ENCODE results near the gene UNC13B.
"Not testable (repeated sequence)": the region's sequence is repeated elsewhere in the genome, so short reads cannot be mapped to it uniquely, and the experiment has no call there.

The UNC13B gene

DNA sequence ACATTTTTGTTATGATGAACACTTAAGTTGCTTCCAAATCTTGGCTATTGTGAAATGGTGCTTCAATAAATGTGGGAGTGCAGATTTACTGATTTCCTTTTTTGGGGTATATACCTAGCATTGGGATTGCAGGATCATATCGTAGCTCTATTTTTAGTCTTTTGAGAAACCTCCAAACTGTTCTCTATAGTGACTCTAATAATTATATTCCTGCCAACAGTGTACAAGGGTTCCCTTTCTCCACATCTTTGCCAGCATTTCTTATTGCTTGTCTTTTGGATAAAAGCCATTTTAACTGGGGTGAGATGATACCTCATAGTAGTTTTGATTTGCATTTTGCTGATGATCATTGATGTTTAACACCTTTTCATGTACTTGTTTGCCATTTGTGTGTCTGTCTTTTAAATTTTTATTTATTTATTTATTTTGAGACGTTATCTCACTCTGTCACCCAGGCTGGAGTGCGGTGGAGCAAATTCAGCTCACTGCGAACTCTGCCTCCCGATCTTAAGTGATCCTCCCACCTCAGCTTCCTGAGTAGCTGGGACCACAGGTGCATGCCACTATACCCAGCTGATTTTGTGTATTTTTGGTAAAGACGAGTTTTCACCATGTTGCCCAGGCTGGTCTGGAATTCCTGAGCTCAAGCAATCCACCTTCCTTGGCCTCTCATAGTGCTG lies 59.0 kb downstream of the UNC13B start:
- no peak for DNase-seq

DNA sequence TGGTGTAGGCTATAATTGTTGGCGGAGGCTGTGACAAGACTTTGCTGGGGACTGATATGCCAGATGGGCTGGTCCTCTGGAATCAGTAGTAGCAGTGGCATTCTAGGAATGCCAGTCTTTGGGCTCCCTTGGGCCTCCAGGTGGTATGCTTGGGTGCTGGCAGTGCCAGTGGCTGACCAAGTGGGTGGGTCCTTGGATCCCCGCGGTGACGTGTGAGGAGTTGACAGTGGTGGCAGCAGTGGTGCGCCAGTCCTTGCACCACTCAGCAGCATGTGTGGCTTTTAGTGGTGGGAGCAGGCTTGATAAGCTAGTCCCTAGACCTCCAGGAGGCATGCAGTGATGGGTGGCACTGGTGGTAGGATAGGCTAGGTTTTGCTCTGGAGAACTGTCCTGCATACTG lies 63.9 kb downstream of the UNC13B start:
- DNase-seq: no peak

DNA sequence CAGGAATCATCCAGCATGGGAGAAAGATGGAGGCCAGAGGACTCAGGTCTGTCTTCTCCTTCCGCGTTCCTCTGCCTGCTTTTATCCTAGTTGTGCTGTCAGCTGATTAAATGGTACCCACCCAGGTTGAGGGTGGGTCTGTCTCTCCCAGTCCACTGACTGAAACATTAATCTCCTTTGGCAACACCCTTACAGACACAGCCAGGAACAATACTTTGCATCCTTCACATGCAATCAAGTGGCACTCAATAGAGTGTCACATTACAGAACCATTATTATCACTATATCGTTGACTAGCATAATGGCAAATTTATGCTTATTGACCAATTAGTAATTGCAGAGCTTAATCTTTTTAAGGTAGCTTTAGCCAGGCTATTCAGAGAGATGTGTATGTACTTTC lies 64.8 kb downstream of the UNC13B start:
- DNase-seq: no peak

DNA sequence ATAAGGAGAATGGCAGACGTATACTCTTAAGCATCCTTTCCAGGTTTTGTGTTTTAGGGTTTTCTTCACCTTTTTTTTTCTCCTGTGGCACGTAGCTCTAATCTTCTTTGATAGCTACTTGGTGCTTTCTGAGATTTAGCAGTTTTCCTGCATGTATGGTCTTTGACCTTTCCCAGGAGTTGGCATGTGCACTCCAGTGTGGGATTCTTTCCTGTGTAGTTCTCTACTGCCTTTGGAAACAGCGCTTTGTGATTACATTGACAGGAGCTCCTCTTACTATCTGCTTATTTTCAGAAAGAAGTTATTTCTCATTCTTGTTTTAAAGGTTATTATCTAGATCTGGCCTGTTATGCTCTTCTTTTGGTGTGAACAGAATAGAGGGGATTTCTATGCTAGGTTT lies 65.5 kb downstream of the UNC13B start:
- DNase-seq: no peak

DNA sequence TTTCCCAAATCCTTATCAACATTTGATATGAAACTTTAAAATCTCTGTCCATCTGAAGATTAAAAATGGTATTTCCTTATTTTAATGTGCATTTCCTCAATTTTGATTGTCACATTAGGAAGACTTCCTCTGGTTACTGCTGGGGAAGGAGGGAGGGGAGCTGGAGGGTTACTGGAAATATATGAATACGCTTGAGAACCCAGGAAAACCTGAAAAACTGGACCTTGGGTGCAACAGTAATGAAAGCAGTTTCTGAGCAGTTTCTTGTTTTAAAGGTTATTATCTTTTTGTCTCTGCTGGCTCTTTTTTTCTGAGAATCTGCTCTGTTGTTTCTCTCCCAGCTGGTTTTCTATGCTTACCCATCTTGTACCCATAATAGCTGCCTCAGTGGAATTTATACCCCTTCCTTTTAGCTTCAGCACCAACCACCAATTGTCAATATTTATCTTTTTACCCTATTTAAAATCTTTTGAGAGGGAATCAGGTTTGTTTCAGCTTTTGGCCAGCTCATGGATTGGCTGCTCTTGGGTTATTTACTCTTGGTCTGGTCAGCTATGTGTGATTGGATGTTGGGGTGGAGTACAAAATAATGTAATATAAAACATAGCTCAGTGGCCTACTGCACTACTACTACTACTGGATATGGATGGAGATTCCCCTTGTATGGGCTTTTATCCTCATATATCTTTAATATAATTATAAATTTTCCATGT lies 67.4 kb downstream of the UNC13B start:
- no peak for DNase-seq

DNA sequence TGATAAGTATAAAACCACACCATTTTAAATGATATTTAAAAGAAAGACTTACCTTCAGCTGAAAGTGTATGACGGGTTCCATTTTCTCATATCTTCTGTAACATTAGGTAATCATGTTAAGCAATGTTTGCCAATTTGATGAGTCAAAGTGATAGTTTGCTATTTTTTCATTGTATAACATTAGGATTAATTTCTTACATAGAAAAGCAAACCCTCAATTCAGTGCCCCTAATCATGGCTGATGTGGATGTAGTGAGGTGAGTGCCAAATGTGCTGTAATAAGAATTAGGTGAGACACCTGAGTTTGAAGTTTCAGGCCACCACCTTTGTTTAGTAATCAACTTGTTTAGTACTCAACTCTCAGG lies 68.0 kb downstream of the UNC13B start:
- no peak for DNase-seq

DNA sequence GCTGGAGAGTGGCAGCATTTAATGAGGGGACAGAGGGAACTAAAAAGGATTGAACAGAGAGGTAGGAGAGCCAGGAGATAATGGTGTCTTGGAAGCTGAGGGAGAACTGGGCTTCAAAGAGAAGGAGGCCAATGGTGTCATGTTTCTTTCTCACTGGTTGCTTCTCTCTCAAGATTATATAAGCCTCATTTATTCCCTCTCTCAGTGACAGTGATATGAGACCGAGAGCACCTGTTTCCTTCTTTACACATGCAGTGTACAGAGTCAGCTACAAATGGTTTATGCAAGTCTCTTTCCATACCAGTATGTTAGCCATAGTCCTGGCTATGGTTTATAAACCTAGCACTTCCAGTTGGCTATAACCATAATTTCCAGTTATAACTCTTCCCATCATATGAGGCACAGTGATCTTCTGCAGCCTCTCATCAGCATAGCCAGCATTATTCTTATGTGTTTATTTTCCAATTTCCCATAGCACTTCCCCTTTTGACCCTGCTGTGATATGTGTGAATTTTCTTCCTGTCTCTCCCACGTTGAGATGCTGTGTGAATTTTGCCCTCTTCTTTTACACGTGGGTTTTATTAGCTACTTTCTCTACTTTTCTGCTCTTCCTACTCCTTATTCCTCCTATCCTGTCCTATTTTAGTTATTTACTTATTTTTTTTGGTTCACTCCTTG lies 71.2 kb downstream of the UNC13B start:
- DNase-seq: no peak

DNA sequence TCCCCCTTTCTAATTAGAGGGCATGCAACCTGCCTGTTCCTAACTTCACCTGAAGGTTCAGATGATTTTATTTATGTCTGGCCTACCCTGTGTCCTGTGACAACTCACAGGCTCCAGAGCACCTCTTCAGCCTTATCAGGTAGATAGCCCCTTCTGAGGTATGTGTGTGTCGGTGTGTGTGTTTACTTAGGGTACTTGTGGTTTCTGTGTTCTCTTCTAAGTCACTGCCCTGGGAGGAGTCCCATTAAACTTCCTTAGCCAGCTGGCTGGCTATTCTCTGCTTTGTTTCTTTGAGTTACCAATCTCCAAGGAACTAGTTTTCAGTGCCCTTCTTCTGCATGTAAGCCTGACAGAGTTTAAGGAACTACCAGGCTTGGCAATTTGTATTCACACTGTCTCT lies 74.9 kb downstream of the UNC13B start:
- no peak for DNase-seq

DNA sequence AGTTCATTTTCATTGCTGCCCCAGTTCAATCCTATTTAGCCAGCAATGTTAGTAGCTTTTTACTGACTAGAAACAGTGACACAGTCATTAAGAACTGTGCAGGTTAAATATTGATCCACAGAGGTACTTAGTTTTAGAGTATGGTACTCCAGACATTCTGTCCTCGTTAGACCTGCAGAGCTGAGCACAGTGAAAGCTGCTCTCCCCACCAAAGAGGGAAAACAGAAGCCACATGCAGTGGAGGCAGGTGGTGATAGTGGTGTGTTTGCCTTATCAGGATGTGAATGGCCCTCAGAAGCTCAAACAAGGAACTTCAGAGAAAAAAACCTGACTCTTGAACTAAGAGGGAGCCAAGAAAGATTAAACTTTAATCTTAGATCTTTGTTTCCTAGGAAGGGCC lies 75.5 kb downstream of the UNC13B start:
- no peak for DNase-seq

DNA sequence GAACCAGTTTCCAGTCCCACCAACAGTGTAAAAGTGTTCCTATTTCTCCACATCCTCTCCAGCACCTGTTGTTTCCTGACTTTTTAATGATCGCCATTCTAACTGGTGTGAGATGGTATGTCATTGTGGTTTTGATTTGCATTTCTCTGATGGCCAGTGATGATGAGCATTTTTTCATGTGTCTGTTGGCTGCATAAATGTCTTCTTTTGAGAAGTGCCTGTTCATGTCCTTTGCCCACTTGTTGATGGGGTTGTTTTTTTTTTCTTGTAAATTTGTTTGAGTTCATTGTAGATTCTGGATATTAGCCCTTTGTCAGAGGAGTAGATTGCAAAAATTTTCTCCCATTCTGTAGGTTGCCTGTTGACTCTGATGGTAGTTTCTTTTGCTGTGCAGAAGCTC lies 84.1 kb downstream of the UNC13B start:
- DNase-seq: not testable (repeated sequence)

DNA sequence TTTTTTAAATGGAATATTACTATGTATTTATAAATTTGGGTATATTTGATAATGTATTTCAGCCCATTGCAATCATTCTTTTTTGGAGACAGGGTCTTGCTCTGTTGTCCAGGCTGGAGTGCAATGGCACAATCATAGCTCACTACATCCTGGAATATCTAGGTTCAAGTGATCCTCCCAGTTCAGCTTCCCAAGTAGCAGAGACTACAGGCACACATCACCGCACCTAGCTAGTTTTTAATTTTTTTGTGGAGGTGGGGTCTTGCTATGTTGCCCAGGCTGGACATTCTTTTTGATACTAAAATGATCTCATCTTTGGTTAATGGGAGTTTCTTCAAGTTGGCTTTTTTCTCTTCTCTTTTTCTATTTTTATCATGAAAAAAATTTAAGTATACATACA lies 91.3 kb downstream of the UNC13B start:
- DNase-seq: no peak

DNA sequence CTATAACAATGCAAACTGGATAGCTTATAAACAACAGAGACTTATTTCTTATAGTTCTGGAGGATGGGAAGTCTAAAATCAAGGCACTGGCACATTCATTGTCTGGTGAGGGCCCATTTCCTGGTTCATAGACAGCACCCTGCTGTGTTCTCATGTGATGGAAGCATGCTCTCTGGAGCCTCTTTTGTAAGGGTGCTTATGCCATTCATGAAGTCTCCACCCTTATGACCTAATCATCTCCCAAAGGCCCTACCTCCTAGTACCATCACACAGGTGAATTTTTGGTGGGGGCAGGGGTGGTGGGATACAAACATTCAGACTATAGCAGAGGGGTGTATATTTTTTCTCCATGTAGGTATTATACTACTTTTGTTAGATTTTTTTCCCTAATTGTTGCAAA lies 92.4 kb downstream of the UNC13B start:
- DNase-seq: no peak

DNA sequence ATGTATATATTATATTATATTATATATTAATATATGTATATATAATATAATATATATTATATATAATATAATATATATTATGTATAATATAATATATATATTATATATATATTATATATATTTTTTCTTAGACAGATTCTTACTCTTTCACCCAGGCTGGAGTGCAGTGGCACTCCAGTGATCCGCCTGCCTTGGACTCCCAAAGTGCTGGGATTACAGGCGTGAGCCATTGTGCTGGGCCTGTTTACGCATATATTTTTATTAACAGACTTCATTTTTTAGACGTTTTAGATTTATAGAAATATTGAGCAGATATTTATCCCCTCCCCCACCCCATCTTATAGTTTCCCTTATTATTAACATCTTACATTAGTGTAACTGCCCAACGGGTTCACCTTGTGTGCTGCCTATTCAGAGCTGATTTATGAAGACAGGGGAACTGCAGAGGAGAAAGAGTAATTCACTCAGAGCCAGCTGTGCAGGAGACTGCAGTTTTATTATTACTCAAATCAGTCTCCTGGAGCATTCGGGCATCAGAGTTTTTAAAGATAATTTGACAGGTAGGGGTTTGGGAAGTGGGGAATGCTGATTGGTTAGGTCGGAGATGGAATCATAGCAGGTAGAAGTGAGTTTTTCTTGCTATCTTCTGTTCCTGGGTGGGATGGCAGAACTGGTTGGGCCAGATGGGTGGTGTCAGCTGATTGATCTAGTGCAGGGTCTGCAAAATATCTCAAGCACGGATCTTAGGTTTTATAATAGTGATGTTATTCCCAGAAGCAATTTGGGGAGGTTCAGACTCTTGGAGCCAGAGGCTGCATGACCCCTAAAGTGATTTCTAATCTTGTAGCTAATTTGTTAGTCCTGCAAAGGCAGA lies 93.4 kb downstream of the UNC13B start:
- DNase-seq: no peak

DNA sequence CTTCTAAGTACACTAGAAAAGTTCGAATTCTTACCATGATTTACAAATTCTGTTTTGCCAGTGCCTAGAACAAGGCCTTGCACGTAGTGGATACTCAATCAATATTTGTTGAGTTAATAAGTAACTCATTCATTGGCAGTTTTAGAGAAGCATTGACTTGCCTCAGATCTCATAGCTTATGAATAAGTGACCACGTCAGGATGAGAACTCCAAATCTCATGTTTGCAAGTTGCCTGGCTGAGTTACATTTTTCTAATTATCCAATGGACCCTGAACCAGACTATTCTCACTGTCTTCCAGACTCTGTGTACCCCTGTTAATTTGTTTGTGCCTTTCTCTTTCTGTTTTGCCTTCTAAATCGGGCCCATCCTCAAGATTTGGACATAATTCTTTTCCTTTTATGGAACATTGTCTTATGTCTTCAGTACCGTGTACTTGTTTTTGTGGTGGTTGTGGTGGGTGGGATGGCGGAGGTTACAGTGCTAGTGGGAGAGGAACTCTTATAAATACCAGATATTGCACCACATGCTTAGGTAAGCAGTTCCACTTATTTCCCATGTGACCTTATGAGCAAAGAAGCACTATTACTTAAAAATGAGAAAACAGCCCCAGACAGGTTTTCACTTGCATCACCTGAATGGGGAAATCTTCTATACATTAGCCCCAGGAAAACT lies 96.3 kb downstream of the UNC13B start:
- no peak for DNase-seq

DNA sequence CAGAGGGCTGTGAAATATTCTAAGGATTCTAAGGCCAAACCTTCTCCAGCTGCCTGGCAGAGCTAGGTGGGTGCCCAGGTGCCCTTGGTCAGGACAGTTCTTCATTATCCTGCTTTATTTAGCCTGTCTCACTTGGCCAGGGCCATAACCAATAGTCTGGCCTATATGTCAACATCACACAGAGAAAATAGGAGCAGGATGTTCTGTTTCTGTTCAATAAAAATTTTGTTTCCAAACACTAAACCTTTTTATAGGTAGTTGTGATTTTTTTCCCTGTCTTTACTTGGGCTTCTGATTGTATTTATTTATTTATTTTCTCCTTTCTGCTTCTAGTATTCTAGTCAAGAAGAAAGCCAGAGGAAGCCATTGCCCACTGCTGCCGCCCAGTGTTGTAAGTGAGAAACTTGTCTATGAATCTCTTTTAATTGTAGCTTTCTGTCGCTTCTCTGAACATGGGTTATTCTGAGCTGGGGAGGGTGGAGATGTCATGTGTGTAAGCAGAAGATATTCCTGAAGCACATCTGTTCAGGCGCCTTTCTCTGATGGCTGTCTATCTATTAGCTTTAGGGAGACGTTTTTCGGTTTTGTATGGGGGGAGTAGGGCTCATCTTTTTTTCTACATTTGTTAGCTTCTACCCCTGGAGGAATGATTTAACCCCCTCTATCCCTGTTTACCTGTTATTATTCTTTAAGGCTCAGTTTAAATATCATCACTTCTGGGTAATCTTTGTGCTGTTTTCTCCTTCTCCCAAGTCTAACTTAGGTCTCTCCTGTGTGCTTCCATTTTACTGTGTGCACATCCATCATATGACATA lies 97.1 kb downstream of the UNC13B start:
- DNase-seq: peak in 43 of 51 donors; percentile 0 to 84 (median 37)

DNA sequence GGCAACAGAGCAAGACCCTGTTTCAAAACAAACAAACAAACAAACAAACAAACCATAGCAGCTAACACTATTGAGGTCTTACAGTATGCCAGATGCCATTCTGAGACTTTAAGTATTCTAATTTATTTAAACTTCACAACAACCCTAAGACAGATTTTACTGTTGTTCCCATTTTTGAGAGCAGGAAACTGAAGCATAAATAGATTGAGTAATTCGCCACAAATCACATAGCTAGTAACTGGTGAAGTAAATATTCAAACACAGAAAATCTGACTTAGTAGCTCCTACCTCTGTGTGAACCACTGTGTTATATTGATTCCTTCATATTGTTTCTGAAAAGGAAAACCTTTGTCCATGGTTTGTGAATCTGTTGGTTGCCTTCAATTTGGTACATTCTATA lies 98.4 kb downstream of the UNC13B start:
- no peak for DNase-seq

DNA sequence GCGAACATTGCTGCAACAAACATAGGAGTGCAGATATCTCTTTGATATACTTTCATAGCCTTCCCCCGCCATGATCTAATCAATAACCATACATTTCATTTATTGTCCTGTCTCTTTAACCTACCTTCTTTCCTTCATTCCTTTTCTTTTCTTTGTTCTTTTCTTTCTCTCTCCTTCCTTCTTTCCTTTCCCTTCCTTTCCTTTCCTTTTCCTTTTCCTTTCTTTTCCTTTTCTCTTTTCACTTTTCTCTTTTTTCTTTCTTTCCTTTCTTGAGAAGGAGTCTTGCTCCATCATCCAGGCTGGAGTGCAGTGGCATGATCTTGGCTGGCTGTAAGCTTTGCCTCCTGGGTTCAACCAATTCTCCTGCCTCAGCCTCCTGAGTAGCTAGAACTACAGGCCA lies 100.3 kb downstream of the UNC13B start:
- DNase-seq: no peak

DNA sequence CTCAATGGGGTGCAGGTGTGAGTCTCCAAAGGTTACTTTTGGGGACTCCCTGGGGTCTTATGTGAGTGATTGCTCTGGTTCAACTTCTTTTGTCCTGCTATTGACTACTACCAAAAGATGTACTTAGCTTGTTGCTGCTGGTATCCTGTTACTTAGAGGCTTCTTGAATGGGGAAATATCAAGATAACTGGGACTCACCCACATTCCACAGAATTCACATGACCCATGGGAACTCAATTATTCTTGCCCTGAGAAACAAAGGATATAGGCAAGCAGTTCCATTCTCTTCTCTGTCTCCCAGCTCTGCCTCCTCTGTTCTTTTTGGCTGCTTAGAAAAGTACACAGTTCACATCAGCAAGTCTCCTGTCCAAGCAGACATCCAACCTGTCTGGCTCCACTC lies 105.9 kb downstream of the UNC13B start:
- no peak for DNase-seq

DNA sequence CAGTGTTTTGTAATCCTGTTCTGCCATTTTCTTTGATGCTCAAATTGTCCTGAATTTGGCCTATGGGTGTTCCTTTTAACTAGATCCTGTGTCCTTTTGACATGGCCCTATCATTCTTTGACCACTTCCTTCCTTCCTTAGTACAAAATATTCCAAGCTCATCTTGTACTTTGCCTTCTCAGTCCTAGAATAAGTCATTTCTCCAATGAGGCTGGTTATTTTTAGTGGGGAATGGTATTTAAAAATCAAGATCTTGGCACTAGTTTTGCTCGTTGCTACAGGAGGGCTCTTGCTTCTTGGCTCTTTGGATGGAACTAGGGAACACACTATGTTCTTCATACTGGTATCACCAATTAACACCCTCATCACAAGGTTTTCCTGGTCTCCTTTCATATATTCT lies 108.1 kb downstream of the UNC13B start:
- no peak for DNase-seq

DNA sequence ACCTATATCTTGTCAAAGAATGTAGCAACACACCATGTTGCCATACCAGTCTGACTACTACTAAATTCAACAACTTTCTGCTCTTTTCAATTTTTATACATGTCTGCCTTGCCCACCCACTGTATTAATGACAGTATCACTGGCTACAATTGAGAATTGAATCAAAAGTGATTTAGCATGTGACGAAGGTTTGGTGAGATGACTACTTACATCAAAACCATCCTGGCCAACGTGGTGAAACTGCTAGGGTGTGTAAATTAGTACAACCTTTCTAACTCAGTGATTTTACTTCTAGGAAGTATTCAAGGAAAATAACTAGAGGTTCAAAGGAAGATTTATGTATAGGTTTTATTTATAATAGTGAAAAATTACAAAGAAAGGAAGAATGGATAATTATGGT lies 109.8 kb downstream of the UNC13B start:
- no peak for DNase-seq

DNA sequence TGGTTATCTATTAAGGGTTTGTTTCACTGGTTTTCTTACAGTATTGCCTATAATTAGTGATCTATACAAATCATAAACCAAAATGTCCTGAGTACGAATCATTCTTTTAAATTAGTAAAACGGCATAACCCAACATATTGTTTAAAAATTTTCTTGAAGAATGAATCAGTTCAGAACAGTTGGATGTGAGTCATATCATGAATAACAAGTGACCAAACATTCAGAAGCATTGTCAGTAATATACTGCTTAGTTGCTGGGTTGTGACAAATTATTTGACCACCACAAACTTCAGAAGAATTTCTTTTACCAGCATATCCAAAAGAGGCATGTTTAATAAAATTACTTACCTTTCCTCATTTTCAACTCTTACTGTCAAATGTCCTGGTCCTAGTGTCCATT lies 111.2 kb downstream of the UNC13B start:
- DNase-seq: no peak

Measured in hypothalamus (tissue), 51 donors.